Measurements from ENCODE around the gene NBDY. TPM values are rescaled to one million over a fixed set of nuclear protein-coding genes. Genes with fewer than 3 reads are reported as not detected.

The NBDY gene
- total RNA-seq, 1 donor from 2014 or later, result 3.9 TPM

- no peak for ATAC-seq
Observed at GRCh38 chrX:56784666-56785065, 55.6 kb downstream of the NBDY start.

GRCh38 chrX:56785442-56785841, 56.4 kb downstream of the NBDY start:
- ATAC-seq (no peak), DNase-seq (ENCODE audit: low spot score) (no peak)

More at GRCh38 chrX:56784666-56785065, 55.6 kb downstream of the NBDY start:
- DNase-seq (ENCODE audit: low spot score), result no peak

- ATAC-seq (no peak), DNase-seq (ENCODE audit: low spot score) (no peak)
Observed at GRCh38 chrX:56786889-56787733, 58.1 kb downstream of the NBDY start.

GRCh38 chrX:56787734-56788152, 58.7 kb downstream of the NBDY start:
- no peak for ATAC-seq
- no peak for DNase-seq (ENCODE audit: low spot score)

- no peak for ATAC-seq
Observed at GRCh38 chrX:56788229-56788628, 59.2 kb downstream of the NBDY start.

GRCh38 chrX:56788717-56789122, 59.7 kb downstream of the NBDY start:
- DNase-seq (ENCODE audit: low spot score) (no peak), ATAC-seq (no peak)

More at GRCh38 chrX:56788229-56788628, 59.2 kb downstream of the NBDY start:
- DNase-seq (ENCODE audit: low spot score), result no peak

DNA sequence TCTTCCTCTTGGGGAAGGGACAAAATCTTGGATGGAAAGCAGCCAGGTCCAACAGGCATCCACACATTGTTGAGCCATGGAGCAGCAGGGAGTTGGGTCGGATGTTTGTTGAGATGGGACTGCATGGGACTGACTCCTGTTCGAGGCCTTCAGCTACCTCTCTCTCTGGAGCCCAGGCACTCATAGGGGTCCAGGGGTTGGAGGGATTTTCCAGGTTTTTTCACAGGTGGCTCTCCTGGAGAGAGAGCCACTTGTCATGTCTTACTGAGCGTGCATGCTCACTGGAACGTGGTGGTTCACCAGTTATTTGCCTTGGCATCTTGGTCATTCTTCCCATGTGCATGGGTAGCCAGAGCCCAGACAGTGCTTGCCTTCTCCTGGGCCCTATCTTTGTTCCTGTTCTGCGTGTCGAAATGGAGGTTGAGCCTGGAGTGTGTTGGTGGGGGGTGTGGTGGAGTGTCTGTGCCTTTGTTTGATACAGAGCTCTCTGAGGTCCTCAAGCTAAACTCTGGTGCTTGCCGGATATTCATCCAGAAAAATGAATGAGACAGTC, 60.6 kb downstream of the NBDY start:
- ATAC-seq, result no peak
- DNase-seq (ENCODE audit: low spot score), result no peak

- no peak for DNase-seq (ENCODE audit: low spot score)
Observed at GRCh38 chrX:56790778-56791177, 61.7 kb downstream of the NBDY start.

DNA sequence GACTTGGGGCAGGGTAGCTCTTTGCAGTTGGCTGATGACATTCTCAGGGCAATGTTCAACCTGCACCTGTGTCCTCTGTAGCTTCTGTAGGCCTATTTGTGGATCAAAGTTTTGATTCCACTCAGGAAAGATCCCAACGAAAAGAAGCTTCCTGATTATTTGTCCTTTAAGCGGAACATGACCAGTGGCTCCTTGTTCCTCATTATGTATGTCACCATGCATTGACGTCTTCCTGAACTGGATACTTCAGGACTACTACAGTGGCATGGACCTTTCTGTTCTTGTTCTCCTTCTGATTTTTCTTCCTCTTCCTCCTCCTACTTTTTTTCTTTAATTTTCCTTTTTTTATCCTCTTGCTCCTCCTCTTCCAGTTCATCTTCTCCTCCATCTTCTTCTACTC, 62.4 kb downstream of the NBDY start:
- DNase-seq (ENCODE audit: low spot score) (no peak), ATAC-seq (no peak)

More at GRCh38 chrX:56790778-56791177, 61.7 kb downstream of the NBDY start:
- ATAC-seq, result no peak

DNA sequence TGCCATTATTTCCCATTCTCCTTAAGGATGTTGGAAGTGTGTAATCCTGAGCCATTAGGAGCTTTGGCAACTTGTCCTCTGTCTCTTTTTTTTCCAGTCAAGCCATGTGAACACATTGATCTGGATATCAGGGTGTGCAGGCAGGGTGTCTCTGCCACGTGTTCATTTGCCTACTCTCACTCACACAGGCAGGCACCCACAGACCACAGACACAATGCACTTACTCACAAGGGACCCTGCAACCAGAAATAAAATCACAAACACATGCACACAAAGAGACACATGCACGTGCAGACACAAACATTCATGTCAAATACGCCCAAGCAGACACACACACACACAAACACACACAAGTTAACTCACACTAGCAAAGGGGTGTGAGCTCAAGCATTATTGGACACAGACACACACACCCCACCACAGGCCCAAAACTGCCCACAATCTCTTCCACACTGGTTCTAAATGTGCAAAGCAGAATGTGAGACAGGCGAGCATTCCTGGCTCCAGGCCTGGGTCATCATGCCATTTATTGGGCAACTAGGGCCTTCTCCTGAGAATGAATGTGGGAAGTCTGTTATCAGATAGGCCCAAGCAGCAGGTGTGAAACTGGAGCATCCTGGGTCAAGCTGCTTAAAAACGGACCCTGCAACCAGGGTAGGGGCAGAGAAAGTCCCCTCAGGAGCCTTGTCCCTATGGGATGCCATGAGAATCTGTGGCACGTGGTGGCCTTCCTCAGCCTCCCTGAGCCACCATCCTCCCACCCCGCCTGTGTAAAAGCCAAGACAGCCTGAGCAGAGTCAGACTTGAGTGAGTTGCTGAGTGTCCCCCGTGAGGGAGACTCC, 63.4 kb downstream of the NBDY start:
- DNase-seq (ENCODE audit: low spot score), result no peak
- peak; percentile 53 for ATAC-seq

DNA sequence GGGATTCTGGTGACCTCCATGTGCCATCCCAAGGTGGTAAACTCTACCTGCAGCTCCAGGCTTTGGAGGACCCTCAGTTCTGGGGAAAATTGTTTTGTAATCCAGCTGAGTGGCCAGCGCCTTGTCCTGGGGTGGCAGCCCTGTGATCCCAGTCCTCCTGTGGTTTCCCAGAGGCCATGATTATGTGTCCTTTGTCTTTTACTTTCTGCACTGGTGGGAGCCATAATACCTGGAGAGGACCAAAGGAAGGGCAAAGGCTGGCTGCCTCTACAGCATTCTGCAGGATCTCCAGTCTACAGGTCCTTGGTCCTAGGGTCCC, 64.0 kb downstream of the NBDY start:
- no peak for DNase-seq (ENCODE audit: low spot score)

GRCh38 chrX:56793521-56794320, 64.7 kb downstream of the NBDY start:
- DNase-seq (ENCODE audit: low spot score) (no peak), ATAC-seq (no peak)

More for the DNA sequence above, 64.0 kb downstream of the NBDY start:
- ATAC-seq, result no peak

DNA sequence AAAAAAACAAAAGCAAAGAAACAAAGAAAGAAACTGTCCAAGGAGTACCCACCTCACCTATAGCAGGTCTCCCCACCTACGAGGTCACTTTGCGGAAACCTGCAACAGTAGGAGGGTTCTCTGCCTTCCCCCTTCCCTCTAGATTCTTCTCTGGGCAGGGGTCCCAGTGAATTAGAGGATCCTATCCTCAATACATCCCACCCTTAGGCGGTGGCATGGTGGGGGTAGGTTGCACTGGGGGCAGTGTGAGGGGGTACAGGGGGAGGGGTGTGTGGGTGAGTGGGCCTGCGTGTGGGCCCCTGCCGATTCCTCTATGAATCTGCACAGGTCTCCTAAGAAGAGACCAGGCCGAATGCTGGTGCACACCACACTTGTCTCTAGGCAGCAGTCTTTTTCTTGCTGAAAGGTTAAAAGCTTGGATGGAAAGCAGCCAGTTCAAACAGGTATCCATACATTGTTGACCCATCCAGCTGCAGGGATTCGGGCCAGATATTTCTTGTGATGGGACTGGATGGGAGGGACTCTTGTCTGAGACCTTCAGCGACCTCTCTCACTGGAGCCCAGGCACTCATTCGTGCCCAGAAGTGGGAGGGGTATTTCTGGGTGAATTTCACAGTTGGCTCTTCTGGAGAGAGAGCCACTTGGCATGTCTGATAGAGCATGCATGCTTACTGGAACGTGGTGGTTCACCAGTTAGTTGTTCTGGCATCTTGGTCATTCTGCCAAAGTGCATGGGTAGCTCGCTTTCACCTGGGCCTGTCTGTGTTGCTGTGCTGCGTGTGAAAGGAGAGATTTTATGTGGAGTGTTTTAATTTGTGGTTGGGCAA, 65.6 kb downstream of the NBDY start:
- no peak for ATAC-seq
- DNase-seq (ENCODE audit: low spot score), result no peak

- ATAC-seq, result no peak
- no peak for DNase-seq (ENCODE audit: low spot score)
Observed at GRCh38 chrX:56795309-56795868, 66.3 kb downstream of the NBDY start.

GRCh38 chrX:56796641-56797395, 67.8 kb downstream of the NBDY start:
- DNase-seq (ENCODE audit: low spot score) (no peak), ATAC-seq (no peak)

- ATAC-seq, result peak; percentile 75
Observed at GRCh38 chrX:56797574-56798338, 68.7 kb downstream of the NBDY start.

DNA sequence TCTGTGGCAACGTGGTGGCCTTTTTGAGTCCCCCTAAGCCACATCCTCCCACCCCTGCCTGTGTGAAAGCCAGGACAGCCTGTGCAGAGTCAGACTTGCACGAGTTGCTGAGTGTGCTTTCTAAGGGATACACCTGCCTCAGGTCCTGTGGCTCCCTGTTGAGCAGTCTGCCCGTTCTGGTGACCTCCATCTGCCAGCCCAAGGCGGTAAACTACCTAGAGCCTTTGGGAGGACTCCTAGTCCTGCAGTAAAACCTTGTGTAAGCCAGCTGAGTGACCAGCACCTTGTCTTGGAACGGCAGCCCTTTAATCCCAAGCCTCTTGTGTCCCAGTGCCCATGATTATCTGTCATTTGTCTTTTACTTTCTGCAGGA, 69.3 kb downstream of the NBDY start:
- peak; percentile 11 for ATAC-seq
- DNase-seq (ENCODE audit: low spot score), result no peak

More at GRCh38 chrX:56797574-56798338, 68.7 kb downstream of the NBDY start:
- peak; percentile 72 for DNase-seq (ENCODE audit: low spot score)
